ENCODE data around the gene SLC35C1.

GRCh38 chr11:45765107-45765668, 39.8 kb upstream of the SLC35C1 start:
- TF ChIP-seq CTCF (IDR thresholded peaks at IDR 0.05) (no peak), POLR2A (IDR thresholded peaks at IDR 0.05) (no peak)

All from uterus (tissue), 2 donors.